AG09309 (cell line): ENCODE measurements around the gene TM4SF5.

Experiments
- DNase-seq: peaks from one replicate; pipeline ENCODE4 v3.0.0-alpha.2; 2010; ENCODE audit warnings: low read depth
- H3K4me3 ChIP-seq: 2 replicates; pipeline ENCODE4 v1.5.1; 2011; ENCODE audit warnings: mild to moderate bottlenecking, low read depth, low read length, moderate library complexity; ENCODE audit not compliant: control insufficient read depth
- CTCF ChIP-seq: IDR thresholded peaks from 2 replicates; pipeline ENCODE4 v1.5.1; 2011; ENCODE audit warnings: mild to moderate bottlenecking, low read depth, low read length, inconsistent platforms; ENCODE audit not compliant: insufficient read depth, control insufficient read depth; ENCODE audit errors: missing control alignments

Gene TM4SF5

GRCh38 chr17:4810696-4811290, 39.1 kb downstream of the TM4SF5 start:
- TF ChIP-seq CTCF, result no peak
- no peak for DNase-seq
- H3K4me3 ChIP-seq, result no peak overlapping the region

GRCh38 chr17:4811471-4811870, 39.8 kb downstream of the TM4SF5 start:
- no peak overlapping the region for H3K4me3 ChIP-seq
- no peak for TF ChIP-seq CTCF
- DNase-seq, result no peak

- H3K4me3 ChIP-seq, result no peak overlapping the region
- DNase-seq, result no peak
- TF ChIP-seq CTCF, result no peak
Observed at GRCh38 chr17:4812690-4813089, 41.0 kb downstream of the TM4SF5 start.

GRCh38 chr17:4815043-4815675, 43.5 kb downstream of the TM4SF5 start:
- H3K4me3 ChIP-seq, result no peak overlapping the region
- no peak for DNase-seq
- peak; percentile 18 for TF ChIP-seq CTCF

GRCh38 chr17:4816826-4817225, 45.1 kb downstream of the TM4SF5 start:
- DNase-seq, result no peak
- no peak overlapping the region for H3K4me3 ChIP-seq
- TF ChIP-seq CTCF, result no peak

- TF ChIP-seq CTCF, result no peak
- H3K4me3 ChIP-seq, result no peak overlapping the region
- no peak for DNase-seq
Observed at GRCh38 chr17:4818276-4818675, 46.6 kb downstream of the TM4SF5 start.
